Astrocyte of the cerebellum (primary cell): ENCODE results near the gene TENM3.

Experiments
- DNase-seq: peaks from one replicate; pipeline ENCODE4 v3.0.0-alpha.2; 2011; ENCODE audit warnings: low read depth
- H3K4me3 ChIP-seq: 2 replicates; pipeline ENCODE4 v1.5.1; 2011; ENCODE audit warnings: mild to moderate bottlenecking, low read depth, low read length, moderate library complexity
- in situ Hi-C: cut with HindIII; loops from 2 replicates; pipeline ENCODE4 v1.10.0; 2017; ENCODE audit warnings: low sequenced_read_pairs
- TF ChIP-seq, protein P1 (sequence below): IDR thresholded peaks from 2 replicates; pipeline ENCODE4 v1.5.1; 2012; ENCODE audit warnings: low read length, low read depth, moderate library complexity, mild to moderate bottlenecking; ENCODE audit errors: missing control alignments

Gene TENM3

DNA sequence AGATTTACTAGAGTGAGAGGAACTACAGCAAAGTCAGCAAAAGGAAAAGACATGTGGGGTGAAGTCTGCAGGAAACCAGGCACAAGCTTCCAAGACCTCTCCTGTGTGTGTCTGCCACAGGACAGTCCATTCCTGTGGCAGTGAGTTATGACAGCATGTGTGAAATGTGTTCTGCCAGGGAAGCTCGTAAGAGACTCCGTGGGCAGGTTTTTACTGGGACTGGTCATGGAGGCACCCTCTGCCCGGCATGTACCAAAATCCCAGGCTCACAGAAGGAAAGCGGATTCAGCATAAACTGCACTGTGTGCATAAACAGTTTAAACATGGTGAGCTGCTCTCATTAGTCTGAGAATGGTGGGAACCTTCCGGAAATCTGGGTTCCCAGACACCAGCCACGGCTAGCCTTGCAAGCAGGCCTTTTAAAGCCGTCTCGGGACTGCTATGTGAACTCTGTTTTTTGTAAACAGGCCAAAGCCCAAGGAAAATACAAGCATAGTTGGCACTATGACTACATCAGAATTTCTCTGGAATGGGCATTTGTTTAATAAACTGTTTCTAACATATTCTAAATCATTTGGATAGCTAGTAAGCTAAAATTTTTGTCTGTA lies 288.5 kb downstream of the TENM3 start:
- no peak overlapping the region for H3K4me3 ChIP-seq
- TF ChIP-seq, protein P1, sequence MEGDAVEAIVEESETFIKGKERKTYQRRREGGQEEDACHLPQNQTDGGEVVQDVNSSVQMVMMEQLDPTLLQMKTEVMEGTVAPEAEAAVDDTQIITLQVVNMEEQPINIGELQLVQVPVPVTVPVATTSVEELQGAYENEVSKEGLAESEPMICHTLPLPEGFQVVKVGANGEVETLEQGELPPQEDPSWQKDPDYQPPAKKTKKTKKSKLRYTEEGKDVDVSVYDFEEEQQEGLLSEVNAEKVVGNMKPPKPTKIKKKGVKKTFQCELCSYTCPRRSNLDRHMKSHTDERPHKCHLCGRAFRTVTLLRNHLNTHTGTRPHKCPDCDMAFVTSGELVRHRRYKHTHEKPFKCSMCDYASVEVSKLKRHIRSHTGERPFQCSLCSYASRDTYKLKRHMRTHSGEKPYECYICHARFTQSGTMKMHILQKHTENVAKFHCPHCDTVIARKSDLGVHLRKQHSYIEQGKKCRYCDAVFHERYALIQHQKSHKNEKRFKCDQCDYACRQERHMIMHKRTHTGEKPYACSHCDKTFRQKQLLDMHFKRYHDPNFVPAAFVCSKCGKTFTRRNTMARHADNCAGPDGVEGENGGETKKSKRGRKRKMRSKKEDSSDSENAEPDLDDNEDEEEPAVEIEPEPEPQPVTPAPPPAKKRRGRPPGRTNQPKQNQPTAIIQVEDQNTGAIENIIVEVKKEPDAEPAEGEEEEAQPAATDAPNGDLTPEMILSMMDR: no peak
- in situ Hi-C loops: no loop called here
- DNase-seq: no peak

DNA sequence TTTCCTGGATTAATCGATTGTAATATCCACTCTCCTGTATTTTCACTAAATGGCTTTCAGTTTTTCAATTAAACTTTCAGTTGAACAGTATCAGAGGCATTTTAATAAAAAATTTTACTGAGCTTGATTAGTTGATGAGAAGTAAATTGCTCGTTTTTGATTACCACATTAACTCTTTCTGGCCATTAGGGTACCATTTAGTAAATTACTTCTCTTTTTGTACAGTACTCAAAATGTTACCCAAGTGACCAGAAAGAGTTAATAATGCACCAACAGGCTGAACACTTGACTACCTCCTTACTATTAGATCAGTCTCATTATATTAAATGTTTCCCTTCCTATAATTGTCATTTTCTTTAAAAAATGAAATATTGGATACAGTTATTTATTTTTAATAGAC lies 289.2 kb downstream of the TENM3 start:
- in situ Hi-C loops: no loop called here

DNA sequence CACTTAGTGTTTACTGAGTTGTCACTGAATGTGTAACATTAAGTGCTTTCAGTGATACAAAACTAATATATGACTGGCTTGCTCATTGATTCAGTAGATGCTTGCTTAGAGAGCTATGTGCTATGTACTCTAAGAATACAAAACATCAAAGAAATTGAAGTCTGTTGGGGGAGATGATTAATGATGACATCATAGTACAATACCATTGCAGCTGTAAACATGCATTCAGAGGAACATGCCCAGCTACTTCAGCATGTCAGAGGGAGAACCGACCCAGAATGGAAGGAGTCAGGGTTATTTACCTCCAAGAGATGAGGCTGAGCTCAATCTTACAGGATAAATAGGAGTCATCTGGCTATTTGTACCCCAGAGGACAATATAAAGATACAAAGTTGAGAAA lies 290.8 kb downstream of the TENM3 start:
- DNase-seq: no peak
- in situ Hi-C loops: no loop called here
- no peak overlapping the region for H3K4me3 ChIP-seq
- TF ChIP-seq, protein P1: no peak

More for the DNA sequence above, 289.2 kb downstream of the TENM3 start:
- DNase-seq: no peak
- TF ChIP-seq, protein P1: no peak
- H3K4me3 ChIP-seq: no peak overlapping the region

DNA sequence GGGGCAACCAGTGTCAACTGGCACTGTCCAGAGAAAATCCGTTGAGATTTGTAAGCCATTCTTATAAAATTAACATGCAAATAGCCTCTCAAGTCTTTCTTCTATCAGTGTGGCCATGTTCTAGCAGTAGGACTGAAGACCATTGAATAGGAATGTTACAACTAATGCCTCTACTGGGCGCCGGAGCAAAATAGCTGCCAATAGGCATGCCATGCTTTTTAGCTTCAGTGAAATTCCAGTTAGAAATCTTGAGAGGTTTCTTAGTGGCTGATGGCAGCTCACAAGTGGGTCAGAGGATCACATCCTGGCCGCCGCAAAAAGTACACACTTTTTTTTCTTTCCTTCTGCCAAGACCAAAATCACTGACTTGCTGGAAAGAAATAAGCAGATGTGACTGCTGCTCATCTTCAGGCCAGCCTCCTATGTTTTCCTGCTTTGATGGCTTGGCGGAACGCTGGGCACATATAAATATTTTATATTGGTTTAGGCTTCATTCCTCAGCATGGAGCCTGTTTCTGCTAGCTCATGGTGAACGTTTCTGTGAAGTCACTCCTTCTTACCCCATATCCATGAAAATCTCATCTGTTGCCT lies 293.1 kb downstream of the TENM3 start:
- in situ Hi-C loops: no loop called here
- TF ChIP-seq, protein P1: no peak
- no peak overlapping the region for H3K4me3 ChIP-seq
- DNase-seq: no peak

DNA sequence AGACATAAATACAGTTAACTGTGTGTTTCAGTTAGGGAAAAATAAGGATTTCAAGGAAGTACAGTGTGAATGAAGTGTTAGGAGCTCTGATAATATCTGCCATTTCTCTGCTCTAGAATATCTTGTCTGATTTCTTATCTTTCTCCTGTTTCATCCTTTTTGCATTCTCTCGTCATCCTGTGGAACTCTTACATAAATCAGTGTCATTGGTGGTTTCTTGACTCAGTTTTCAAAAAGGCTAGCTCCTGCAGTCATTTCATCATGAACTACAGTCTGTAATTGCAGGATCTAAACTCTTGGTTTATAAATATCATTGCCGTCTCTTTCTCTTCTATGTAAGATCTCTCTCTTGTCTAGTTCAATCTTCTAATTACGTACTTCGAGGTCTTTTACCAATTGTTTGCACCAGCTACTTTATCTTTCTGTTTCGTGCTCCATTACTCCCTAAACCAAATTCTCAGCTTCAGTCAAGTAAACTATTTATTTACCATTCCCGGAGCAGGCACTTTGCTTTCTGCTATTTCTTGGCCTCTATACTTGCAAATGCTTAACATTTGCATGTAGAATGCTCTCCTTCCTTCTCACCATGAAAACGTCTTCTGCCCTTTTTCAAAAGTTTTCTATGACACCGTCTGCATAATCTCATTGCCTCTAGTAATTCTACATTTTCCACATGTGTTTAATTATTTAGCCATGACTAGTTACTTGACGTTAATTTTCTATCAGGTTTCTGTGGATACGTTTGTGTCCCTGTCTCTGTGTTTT lies 294.0 kb downstream of the TENM3 start:
- in situ Hi-C loops: no loop called here
- TF ChIP-seq, protein P1: no peak
- no peak overlapping the region for H3K4me3 ChIP-seq
- DNase-seq: no peak

DNA sequence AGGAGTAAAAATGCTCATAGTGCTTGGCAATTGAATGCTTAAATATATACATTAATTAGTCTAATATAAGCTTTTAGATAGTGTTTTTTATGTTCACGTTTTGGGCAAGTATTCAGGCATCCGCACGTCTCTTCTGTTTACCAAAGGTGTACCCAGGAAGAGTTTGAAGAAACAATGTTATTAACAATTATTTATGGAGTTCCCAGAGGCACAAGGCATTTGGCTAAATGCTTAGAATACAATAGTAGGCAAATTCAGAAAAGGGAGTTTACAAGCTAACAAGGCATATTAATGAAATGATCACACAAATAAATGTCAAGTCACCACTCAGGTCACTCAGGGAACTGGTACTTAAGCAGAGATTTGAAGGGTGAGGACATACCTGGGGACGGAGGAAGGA lies 294.8 kb downstream of the TENM3 start:
- TF ChIP-seq, protein P1: no peak
- in situ Hi-C loops: no loop called here
- H3K4me3 ChIP-seq: no peak overlapping the region
- DNase-seq: no peak
